Mesendoderm (in vitro differentiated cells): ENCODE data around the gene ADAM29.
A peak's percentile ranks its signal among the peaks of the same experiment; 100 is the strongest.

Experiments
- DNase-seq: peaks from one replicate; pipeline ENCODE4 v3.0.0; 2013
- H2AK5ac ChIP-seq: 2 replicates; pipeline ENCODE4 v1.6.1; 2013; ENCODE audit warnings: low read length, inconsistent platforms
- H2BK120ac ChIP-seq: 2 replicates; pipeline ENCODE4 v1.6.1; 2013; ENCODE audit warnings: low read depth, mild to moderate bottlenecking, low read length, moderate library complexity, mixed read lengths
- H2BK15ac ChIP-seq: replicated peaks from 2 replicates; pipeline ENCODE4 v1.6.1; 2013; ENCODE audit warnings: low read depth, mild to moderate bottlenecking, moderate library complexity
- H2BK5ac ChIP-seq: 2 replicates; pipeline ENCODE4 v1.6.1; 2013; ENCODE audit warnings: low read length, inconsistent platforms
- H3K18ac ChIP-seq: 2 replicates; pipeline ENCODE4 v1.6.1; 2013; ENCODE audit warnings: mild to moderate bottlenecking, low read length, mixed read lengths
- H3K23ac ChIP-seq: one replicate; pipeline ENCODE4 v1.6.1; 2013; ENCODE audit warnings: low read length
- H3K27ac ChIP-seq: 2 replicates; pipeline ENCODE4 v1.5.1; 2013; ENCODE audit warnings: low read depth, mild to moderate bottlenecking, inconsistent platforms, low read length, moderate library complexity
- H3K27me3 ChIP-seq: 2 replicates; pipeline ENCODE4 v1.6.1; 2013; ENCODE audit warnings: low read length, control low read depth, mild to moderate bottlenecking, inconsistent platforms; ENCODE audit not compliant: insufficient read depth, poor library complexity
- H3K36me3 ChIP-seq: 2 replicates; pipeline ENCODE4 v1.6.1; 2013; ENCODE audit warnings: low read length, inconsistent platforms; ENCODE audit not compliant: control insufficient read depth, insufficient read depth
- H3K4ac ChIP-seq: one replicate; pipeline ENCODE4 v1.6.1; 2013; ENCODE audit warnings: low read depth, mild to moderate bottlenecking, low read length, moderate library complexity
- H3K4me1 ChIP-seq: 2 replicates; pipeline ENCODE4 v1.6.1; 2013; ENCODE audit warnings: low read depth, low read length, inconsistent platforms; ENCODE audit not compliant: control insufficient read depth
- H3K4me2 ChIP-seq: 2 replicates; pipeline ENCODE4 v1.6.1; 2013; ENCODE audit warnings: low read length
- H3K4me3 ChIP-seq: 2 replicates; pipeline ENCODE4 v1.5.1; 2013; ENCODE audit warnings: mild to moderate bottlenecking, low read length
- H3K56ac ChIP-seq: one replicate; pipeline ENCODE4 v1.6.1; 2013; ENCODE audit warnings: low read length
- H3K79me1 ChIP-seq: 2 replicates; pipeline ENCODE4 v1.6.1; 2013; ENCODE audit warnings: low read length, inconsistent platforms
- H3K79me2 ChIP-seq: 2 replicates; pipeline ENCODE4 v1.6.1; 2013; ENCODE audit warnings: mild to moderate bottlenecking, low read length; ENCODE audit not compliant: control insufficient read depth, insufficient read depth
- H3K9ac ChIP-seq: 2 replicates; pipeline ENCODE4 v1.6.1; 2013; ENCODE audit warnings: low read length, inconsistent platforms
- H4K5ac ChIP-seq: one replicate; pipeline ENCODE4 v1.6.1; 2013; ENCODE audit warnings: low read length
- H4K8ac ChIP-seq: one replicate; pipeline ENCODE4 v1.6.1; 2013; ENCODE audit warnings: low read depth, mild to moderate bottlenecking, control low read depth, low read length, moderate library complexity
- WGBS: extraction: QIAGEN DNeasy Blood & Tissue Kit; methylation state at CpG from one replicate; pipeline ENCODE4 v1.1.7; 2013; ENCODE audit warnings: low lambda C conversion rate, missing lambda C conversion rate; ENCODE audit not compliant: insufficient coverage; ENCODE audit errors: extremely low coverage; 5-methylcytosine and 5-hydroxymethylcytosine counted together

The ADAM29 gene

DNA sequence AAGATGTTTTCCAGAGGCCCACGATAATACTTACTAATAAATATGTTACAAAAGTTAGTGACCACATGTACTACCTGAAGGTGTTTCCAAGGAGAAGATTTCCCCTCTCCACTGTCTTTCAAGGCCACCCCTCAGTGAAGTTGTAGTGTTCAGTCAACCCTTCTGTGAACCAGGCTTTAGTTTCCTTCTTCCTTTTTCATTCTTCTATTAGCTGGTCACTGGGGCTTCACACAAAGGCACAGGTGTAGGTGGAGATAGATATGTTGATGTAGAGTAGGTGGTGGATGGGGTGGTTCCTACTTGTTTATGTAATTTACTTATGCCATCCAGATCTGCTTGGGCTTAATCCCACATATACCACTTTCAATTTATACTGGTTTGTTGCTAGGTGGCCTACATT lies 43.3 kb upstream of the ADAM29 start:
- no peak overlapping the region for H3K27ac ChIP-seq
- no peak overlapping the region for H3K56ac ChIP-seq
- H2BK120ac ChIP-seq = no peak overlapping the region
- WGBS = no CpG with 5 or more reads among the region's 1 CpG
- H3K27me3 ChIP-seq = no peaks in the 10 kb centered on the region
- H3K23ac ChIP-seq = no peak overlapping the region
- H3K36me3 ChIP-seq = no peaks in the 10 kb centered on the region
- no peak overlapping the region for H3K18ac ChIP-seq
- no peaks in the 10 kb centered on the region for H3K79me2 ChIP-seq
- H3K4me1 ChIP-seq = no peaks in the 10 kb centered on the region
- no peak overlapping the region for H4K5ac ChIP-seq
- H2BK5ac ChIP-seq = no peak overlapping the region
- H3K4me2 ChIP-seq = no peak overlapping the region
- H3K4ac ChIP-seq = no peak overlapping the region
- no peak overlapping the region for H3K4me3 ChIP-seq
- no peak overlapping the region for H4K8ac ChIP-seq
- no peak overlapping the region for H2AK5ac ChIP-seq
- H3K79me1 ChIP-seq = no peaks in the 10 kb centered on the region
- DNase-seq = no peak
- no peak overlapping the region for H3K9ac ChIP-seq
- H2BK15ac ChIP-seq = no peak overlapping the region

DNA sequence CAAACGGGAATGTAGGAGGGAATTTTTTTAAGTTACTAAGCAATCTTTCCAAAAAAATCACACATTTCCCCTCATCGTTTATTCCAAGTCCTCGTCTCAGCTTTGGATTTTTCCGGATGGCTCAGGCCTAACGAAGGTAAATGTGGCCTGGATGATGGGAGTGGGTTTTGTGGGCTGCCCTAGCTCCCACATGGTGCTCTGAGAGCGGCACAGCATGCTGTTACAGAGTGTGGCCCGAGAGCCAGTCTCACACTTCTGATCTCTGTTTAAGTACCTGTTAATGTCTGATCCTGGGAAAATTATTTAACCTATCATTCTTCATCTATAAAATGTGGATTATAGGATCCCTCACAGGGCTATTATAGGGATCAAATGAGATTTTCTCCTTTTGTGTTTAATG lies 38.2 kb upstream of the ADAM29 start:
- Histone ChIP-seq H3K23ac (no peak overlapping the region), H3K4me1 (no peaks in the 10 kb centered on the region), H3K27me3 (no peaks in the 10 kb centered on the region), H2BK5ac (no peak overlapping the region), H3K79me1 (no peaks in the 10 kb centered on the region), H2AK5ac (no peak overlapping the region), H3K27ac (no peak overlapping the region), H2BK15ac (no peak overlapping the region), H4K8ac (no peak overlapping the region), H3K9ac (no peak overlapping the region), H3K4ac (no peak overlapping the region), H2BK120ac (no peak overlapping the region), H3K79me2 (no peaks in the 10 kb centered on the region), H3K4me3 (no peak overlapping the region), H4K5ac (no peak overlapping the region), H3K4me2 (no peak overlapping the region), H3K36me3 (no peaks in the 10 kb centered on the region), H3K56ac (no peak overlapping the region), H3K18ac (no peak overlapping the region)
- WGBS = no CpG with 5 or more reads among the region's 7 CpGs
- DNase-seq = peak; percentile 82

DNA sequence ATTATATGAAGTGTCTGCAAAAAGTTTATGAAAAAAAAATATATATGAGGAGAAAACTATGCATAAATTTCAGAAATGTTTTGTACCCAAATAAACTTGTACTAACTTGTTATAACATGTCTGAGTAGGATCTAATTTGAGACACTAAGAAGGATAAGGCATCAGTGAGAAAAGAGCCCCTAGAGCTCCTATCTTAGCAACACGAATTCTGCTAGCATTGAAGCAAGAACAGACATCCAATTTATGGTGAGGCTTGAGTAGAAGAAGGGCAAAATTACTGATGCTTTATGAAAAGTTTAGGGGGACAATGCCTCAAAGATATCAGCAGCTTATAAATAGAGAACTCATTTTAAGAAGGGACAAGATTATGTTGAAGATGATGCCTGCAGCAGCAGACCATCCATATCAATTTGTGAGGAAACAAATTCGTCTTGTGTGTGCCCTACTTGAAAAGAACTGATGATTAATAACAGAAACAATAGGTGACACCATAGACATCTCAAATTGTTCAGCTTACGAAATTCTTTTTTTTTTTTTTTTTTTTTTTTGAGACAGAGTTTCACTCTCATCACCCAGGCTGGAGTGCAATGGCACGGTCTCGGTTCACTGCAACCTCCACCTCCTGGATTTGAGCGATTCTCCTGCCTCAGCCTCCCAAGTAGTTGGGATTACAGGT lies 35.7 kb upstream of the ADAM29 start:
- WGBS = no CpG with 5 or more reads among the region's 6 CpGs
- H3K79me2 ChIP-seq = no peaks in the 10 kb centered on the region
- H2BK5ac ChIP-seq = no peak overlapping the region

DNA sequence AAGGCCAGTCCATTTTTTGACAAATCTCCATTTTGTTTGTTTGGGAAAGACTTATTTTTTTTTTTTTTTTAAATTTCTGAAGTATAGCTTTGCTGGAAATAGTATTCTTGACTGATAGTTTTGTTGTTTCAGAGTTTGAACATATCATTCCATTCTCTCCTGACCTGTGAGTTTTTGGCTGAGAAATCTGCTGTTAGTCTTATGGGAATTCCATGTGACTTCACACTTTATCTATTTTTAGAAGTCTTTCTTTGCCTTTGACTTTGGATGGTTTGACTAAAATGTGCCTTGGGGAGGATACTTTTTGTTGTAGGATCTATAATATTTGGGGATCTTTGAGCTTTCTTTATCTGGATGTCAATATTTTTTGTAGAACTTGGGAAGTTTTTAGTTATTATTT lies 10.7 kb upstream of the ADAM29 start:
- Histone ChIP-seq H3K27me3 (no peaks in the 10 kb centered on the region), H4K5ac (no peak overlapping the region), H3K4me1 (no peaks in the 10 kb centered on the region), H2BK120ac (no peak overlapping the region), H3K27ac (no peak overlapping the region), H2BK5ac (no peak overlapping the region), H2BK15ac (no peak overlapping the region), H3K23ac (no peak overlapping the region), H3K79me1 (no peaks in the 10 kb centered on the region), H3K4me3 (no peak overlapping the region), H3K79me2 (no peaks in the 10 kb centered on the region), H2AK5ac (no peak overlapping the region), H3K4ac (no peak overlapping the region), H4K8ac (no peak overlapping the region), H3K4me2 (no peak overlapping the region), H3K18ac (no peak overlapping the region), H3K36me3 (no peaks in the 10 kb centered on the region), H3K56ac (no peak overlapping the region), H3K9ac (no peak overlapping the region)
- DNase-seq = peak; percentile 10

More for the DNA sequence above, 35.7 kb upstream of the ADAM29 start:
- DNase-seq = no peak
- Histone ChIP-seq H3K9ac (no peak overlapping the region), H2AK5ac (no peak overlapping the region), H2BK120ac (no peak overlapping the region), H3K4me2 (no peak overlapping the region), H3K56ac (no peak overlapping the region), H3K36me3 (no peaks in the 10 kb centered on the region), H3K18ac (no peak overlapping the region), H4K5ac (no peak overlapping the region), H3K27me3 (no peaks in the 10 kb centered on the region), H3K4ac (no peak overlapping the region), H2BK15ac (no peak overlapping the region), H3K4me3 (no peak overlapping the region), H3K79me1 (no peaks in the 10 kb centered on the region), H3K23ac (no peak overlapping the region), H3K4me1 (no peaks in the 10 kb centered on the region), H4K8ac (no peak overlapping the region), H3K27ac (no peak overlapping the region)

DNA sequence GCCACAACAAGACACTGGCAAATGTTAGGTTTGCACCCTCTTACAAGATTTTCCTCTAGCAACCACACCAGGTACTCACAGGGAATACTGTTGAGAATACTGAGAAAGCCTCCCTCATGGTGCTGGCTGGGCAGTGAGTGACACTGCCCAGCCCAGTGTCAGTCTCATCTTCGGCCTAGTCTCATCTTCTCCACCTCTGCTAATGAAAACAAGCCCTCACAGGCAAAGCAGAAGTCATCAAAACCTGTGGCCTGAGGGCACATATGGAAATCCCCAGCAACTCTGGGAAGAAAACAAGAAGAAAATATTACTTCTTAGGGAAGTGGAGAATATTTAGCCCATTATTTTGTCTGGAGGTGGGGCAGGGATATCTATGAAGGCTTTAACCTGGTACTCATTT lies 7.9 kb upstream of the ADAM29 start:
- H4K5ac ChIP-seq = no peak overlapping the region
- no peak overlapping the region for H3K27ac ChIP-seq
- no peak for DNase-seq
- WGBS = no CpG with 5 or more reads among the region's 1 CpG
- no peaks in the 10 kb centered on the region for H3K4me1 ChIP-seq
- no peak overlapping the region for H3K23ac ChIP-seq
- H3K4ac ChIP-seq = no peak overlapping the region
- H3K36me3 ChIP-seq = no peaks in the 10 kb centered on the region
- no peak overlapping the region for H2BK120ac ChIP-seq
- peak overlapping the region; percentile 28 for H3K18ac ChIP-seq
- H3K79me1 ChIP-seq = no peaks in the 10 kb centered on the region
- no peak overlapping the region for H4K8ac ChIP-seq
- no peaks in the 10 kb centered on the region for H3K27me3 ChIP-seq
- no peak overlapping the region for H3K56ac ChIP-seq
- no peaks in the 10 kb centered on the region for H3K79me2 ChIP-seq
- no peak overlapping the region for H3K4me3 ChIP-seq
- no peak overlapping the region for H3K9ac ChIP-seq
- no peak overlapping the region for H3K4me2 ChIP-seq
- H2AK5ac ChIP-seq = no peak overlapping the region
- H2BK5ac ChIP-seq = no peak overlapping the region
- H2BK15ac ChIP-seq = no peak overlapping the region

DNA sequence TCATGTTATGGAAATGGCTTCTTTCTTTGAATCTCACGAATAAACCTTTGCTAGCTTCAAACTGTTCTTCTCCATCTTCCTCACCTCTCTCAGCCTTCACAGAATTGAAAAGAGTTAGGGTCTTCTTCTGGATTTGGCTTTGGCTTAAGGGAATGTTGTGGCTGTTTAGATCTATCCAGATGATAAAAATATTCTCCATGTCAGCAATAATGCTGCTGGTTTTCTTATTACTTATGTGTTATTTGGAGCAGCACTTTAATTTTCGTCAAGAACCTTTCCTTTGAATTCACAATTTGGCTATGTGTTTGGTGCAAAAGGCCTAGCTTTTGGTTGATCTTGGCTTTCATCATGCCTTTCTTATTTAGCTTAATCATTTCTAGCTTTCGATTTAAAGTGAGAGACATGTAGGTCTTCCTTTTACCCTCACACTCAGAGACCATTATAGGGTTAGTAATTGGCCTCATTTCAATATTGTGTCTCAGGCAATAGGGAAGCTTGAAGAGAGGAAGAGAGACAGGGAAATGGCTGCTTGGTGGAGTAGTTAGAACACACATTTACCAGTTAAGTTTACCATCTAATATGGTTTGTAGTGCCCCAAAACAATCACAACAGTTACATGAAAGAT lies 5.1 kb upstream of the ADAM29 start:
- no peak overlapping the region for H3K23ac ChIP-seq
- H3K9ac ChIP-seq = no peak overlapping the region
- H4K8ac ChIP-seq = no peak overlapping the region
- H3K79me2 ChIP-seq = no peaks in the 10 kb centered on the region
- H2BK120ac ChIP-seq = no peak overlapping the region
- no peak overlapping the region for H2BK5ac ChIP-seq
- no peak overlapping the region for H3K27ac ChIP-seq
- no peak overlapping the region for H3K56ac ChIP-seq
- no peak overlapping the region for H3K18ac ChIP-seq
- H4K5ac ChIP-seq = no peak overlapping the region
- no peak overlapping the region for H3K4me2 ChIP-seq
- no CpG with 5 or more reads among the region's 3 CpGs for WGBS
- no peaks in the 10 kb centered on the region for H3K36me3 ChIP-seq
- no peak overlapping the region for H2AK5ac ChIP-seq
- H2BK15ac ChIP-seq = no peak overlapping the region
- no peak overlapping the region for H3K4me3 ChIP-seq
- H3K79me1 ChIP-seq = no peaks in the 10 kb centered on the region
- DNase-seq = no peak
- H3K4me1 ChIP-seq = no peaks in the 10 kb centered on the region
- H3K27me3 ChIP-seq = no peaks in the 10 kb centered on the region
- H3K4ac ChIP-seq = no peak overlapping the region
